GM19240 (cell line): ENCODE measurements around the gene GNA12.

ENCODE experiments used
- DNase-seq: peaks from one replicate; pipeline ENCODE4 v3.0.0; 2011; ENCODE audit warnings: low spot score; ENCODE audit not compliant: insufficient read length

Gene GNA12

GRCh38 chr7:2818653-2819052 is 25.5 kb downstream of the GNA12 start:
- no peak for DNase-seq

GRCh38 chr7:2818121-2818520 is 26.0 kb downstream of the GNA12 start:
- DNase-seq = no peak

- DNase-seq = no peak
These were observed 26.7 kb downstream of the GNA12 start for GRCh38 chr7:2817456-2817855.

GRCh38 chr7:2815875-2816245 is 28.2 kb downstream of the GNA12 start:
- no peak for DNase-seq

- no peak for DNase-seq
These were observed 28.9 kb downstream of the GNA12 start for GRCh38 chr7:2814946-2815874.

GRCh38 chr7:2814186-2814945 is 29.7 kb downstream of the GNA12 start:
- no peak for DNase-seq

- DNase-seq = no peak
These were observed 30.5 kb downstream of the GNA12 start for GRCh38 chr7:2813350-2814185.

- no peak for DNase-seq
These were observed 31.3 kb downstream of the GNA12 start for GRCh38 chr7:2812831-2813230.

GRCh38 chr7:2812114-2812487 is 32.0 kb downstream of the GNA12 start:
- DNase-seq = no peak

GRCh38 chr7:2811476-2812113 is 32.5 kb downstream of the GNA12 start:
- no peak for DNase-seq

GRCh38 chr7:2810682-2811415 is 33.3 kb downstream of the GNA12 start:
- DNase-seq = no peak

- no peak for DNase-seq
These were observed 34.0 kb downstream of the GNA12 start for GRCh38 chr7:2809903-2810625.

GRCh38 chr7:2808891-2809665 is 35.0 kb downstream of the GNA12 start:
- no peak for DNase-seq

- DNase-seq = no peak
These were observed 36.0 kb downstream of the GNA12 start for GRCh38 chr7:2807845-2808772.

GRCh38 chr7:2807460-2807844 is 36.7 kb downstream of the GNA12 start:
- DNase-seq = no peak

- DNase-seq = no peak
These were observed 37.5 kb downstream of the GNA12 start for GRCh38 chr7:2806571-2806970.

GRCh38 chr7:2805213-2805944 is 38.7 kb downstream of the GNA12 start:
- DNase-seq = no peak
